Osteocyte (in vitro differentiated cells): Measurements from ENCODE around the gene PET100. TPM values are rescaled to one million over a fixed set of nuclear protein-coding genes. Genes with fewer than 3 reads are reported as not detected.

Experiments
- DNase-seq: peaks from one replicate; pipeline ENCODE4 v3.0.0; 2021; ENCODE audit warnings: mixed read lengths; ENCODE audit not compliant: unreplicated experiment; ENCODE audit errors: extremely low spot score
- H3K27ac Mint-ChIP-seq: one replicate; pipeline ENCODE4 v1.8.0; 2021; ENCODE audit warnings: mild to moderate bottlenecking, mixed read lengths; ENCODE audit not compliant: unreplicated experiment
- H3K27me3 Mint-ChIP-seq: one replicate; pipeline ENCODE4 v1.8.0; 2021; ENCODE audit warnings: mixed read lengths; ENCODE audit not compliant: unreplicated experiment
- H3K36me3 Mint-ChIP-seq: one replicate; pipeline ENCODE4 v1.8.0; 2021; ENCODE audit warnings: mixed read lengths; ENCODE audit not compliant: unreplicated experiment
- H3K4me1 Mint-ChIP-seq: one replicate; pipeline ENCODE4 v1.8.0; 2021; ENCODE audit warnings: mixed read lengths; ENCODE audit not compliant: unreplicated experiment
- H3K4me3 Mint-ChIP-seq: one replicate; pipeline ENCODE4 v1.8.0; 2021; ENCODE audit warnings: mild to moderate bottlenecking, moderate library complexity, mixed read lengths; ENCODE audit not compliant: unreplicated experiment
- H3K9me3 Mint-ChIP-seq: one replicate; pipeline ENCODE4 v1.8.0; 2021; ENCODE audit warnings: mixed read lengths; ENCODE audit not compliant: unreplicated experiment
- CTCF ChIP-seq: fragments of 200-600 bp; sonication (generic); IDR thresholded peaks from 2 replicates; pipeline ENCODE4 v1.5.0; 2021; ENCODE audit warnings: antibody characterized with exemption, mild to moderate bottlenecking, moderate library complexity
- total RNA-seq: library from RNA; stranded (reverse); gene quantifications from 2 replicates; pipeline ENCODE4 v1.2.1, GENCODE V29; 2021

The PET100 gene
- total RNA-seq, 1 donor from 2014 or later: 122 TPM

DNA sequence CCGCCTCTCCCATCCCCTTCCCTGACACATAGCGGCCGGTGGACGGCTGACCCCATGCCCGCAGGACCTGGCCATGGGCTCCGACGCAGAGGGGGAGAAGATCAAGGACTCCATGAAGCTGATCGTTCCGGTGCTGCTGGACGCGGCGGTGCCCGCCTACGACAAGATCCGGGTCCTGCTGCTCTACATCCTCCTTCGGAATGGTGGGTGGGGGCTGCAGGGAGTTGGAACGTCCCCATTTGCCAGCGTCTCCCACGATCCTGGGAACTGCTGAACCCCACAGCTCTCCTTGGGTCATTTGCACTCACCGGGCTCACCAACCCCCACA is 14.9 kb downstream of the PET100 start:
- Mint-ChIP-seq H3K36me3 (no peaks in the 10 kb centered on the region), H3K4me3 (no peak overlapping the region), H3K4me1 (no peaks in the 10 kb centered on the region), H3K9me3 (no peaks in the 10 kb centered on the region), H3K27me3 (no peaks in the 10 kb centered on the region), H3K27ac (no peak overlapping the region)
- TF ChIP-seq CTCF: no peak
- no peak for DNase-seq

DNA sequence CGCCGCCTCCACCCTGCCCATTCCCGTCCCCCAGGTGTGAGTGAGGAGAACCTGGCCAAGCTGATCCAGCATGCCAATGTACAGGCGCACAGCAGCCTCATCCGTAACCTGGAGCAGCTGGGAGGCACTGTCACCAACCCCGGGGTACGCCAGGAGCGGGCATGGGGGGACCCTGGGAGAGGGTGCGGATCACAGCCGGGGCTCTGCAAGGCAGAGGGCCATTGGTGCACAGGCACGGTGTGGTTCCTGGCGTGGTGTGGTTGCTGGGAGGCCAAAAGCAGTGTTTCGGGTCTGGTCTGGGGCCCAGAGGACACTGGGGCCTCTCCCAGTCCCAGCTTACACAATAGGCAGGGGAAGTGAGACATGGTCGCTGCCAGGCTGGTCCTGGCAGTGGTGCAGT is 15.6 kb downstream of the PET100 start:
- no peak for DNase-seq
- Mint-ChIP-seq H3K27me3 (no peaks in the 10 kb centered on the region), H3K4me1 (no peaks in the 10 kb centered on the region), H3K4me3 (no peak overlapping the region), H3K36me3 (no peaks in the 10 kb centered on the region), H3K27ac (no peak overlapping the region), H3K9me3 (no peaks in the 10 kb centered on the region)
- TF ChIP-seq CTCF: no peak

DNA sequence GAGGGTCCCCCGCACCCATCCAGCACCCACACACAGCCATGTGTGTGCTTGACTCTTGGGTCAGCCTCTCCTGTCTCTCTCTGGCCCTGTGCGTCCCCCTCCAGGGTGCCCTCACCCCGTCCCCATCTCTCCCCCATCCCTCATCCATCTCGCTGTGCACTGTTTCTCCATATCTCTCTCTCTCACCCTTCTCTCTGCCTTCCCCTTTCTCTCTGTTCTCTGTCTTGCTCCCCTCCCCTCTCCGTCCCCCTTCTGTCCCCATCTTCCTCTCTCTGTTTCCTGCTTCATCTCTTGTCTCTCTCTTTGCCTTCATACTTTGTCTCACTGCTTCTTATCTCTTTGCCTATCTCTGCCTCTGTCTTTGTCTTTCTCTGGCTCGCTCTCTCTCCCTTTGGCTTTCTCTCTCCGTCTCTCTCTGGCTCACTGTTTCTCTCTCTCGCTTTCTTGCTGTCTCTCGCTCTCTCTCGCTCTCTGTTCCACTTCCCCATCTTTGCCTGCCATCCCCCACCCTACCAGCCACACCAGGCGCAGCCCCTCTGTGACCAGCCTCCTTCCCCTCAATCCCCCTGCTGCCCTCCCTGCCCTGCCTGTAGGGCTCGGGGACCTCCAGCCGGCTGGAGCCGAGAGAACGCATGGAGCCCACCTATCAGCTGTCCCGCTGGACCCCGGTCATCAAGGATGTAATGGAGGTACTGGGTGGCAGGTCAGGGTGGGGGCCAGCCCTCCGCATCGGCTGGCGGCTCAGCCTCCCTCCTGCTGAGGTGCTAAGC is 16.2 kb downstream of the PET100 start:
- no peaks in the 10 kb centered on the region for H3K9me3 Mint-ChIP-seq
- H3K4me3 Mint-ChIP-seq: no peak overlapping the region
- H3K27me3 Mint-ChIP-seq: no peaks in the 10 kb centered on the region
- H3K36me3 Mint-ChIP-seq: no peaks in the 10 kb centered on the region
- no peaks in the 10 kb centered on the region for H3K4me1 Mint-ChIP-seq
- H3K27ac Mint-ChIP-seq: no peak overlapping the region
- no peak for TF ChIP-seq CTCF
- no peak for DNase-seq

DNA sequence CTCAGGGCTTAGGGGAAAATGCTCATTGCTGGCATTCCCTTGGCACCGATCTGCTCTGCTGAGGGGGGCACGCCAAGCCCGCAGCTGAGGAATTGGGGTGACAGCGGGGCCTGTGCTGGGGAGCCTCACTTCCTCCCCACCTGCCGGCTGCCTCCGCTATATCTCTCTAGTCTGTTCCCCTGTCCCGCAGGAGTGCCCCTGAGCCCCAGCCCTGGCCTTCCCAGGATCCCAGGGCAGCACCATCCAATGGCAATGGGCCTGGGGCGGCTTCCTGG is 16.8 kb downstream of the PET100 start:
- DNase-seq: no peak
- no peaks in the 10 kb centered on the region for H3K9me3 Mint-ChIP-seq
- TF ChIP-seq CTCF: no peak
- no peaks in the 10 kb centered on the region for H3K36me3 Mint-ChIP-seq
- H3K4me3 Mint-ChIP-seq: no peak overlapping the region
- peaks cover 2% of the 10 kb centered on the region for H3K27me3 Mint-ChIP-seq
- H3K27ac Mint-ChIP-seq: no peak overlapping the region
- no peaks in the 10 kb centered on the region for H3K4me1 Mint-ChIP-seq

DNA sequence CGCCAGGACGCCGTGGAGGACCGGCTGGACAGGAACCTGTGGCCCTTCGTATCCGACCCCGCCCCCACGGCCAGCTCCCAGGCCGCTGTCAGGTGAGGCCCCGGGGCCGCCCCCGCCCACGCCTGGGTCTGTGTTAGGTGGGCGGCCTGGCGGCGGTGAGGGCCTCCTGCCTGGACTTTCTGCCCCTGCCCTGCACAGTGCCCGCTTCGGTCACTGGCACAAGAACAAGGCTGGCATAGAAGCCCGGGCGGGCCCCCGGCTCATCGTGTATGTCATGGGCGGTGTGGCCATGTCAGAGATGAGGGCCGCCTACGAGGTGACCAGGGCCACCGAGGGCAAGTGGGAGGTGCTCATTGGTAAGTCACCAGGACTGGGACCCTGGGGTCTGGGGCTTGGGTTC is 17.6 kb downstream of the PET100 start:
- DNase-seq: no peak
- no peaks in the 10 kb centered on the region for H3K36me3 Mint-ChIP-seq
- H3K27me3 Mint-ChIP-seq: peaks cover 5% of the 10 kb centered on the region
- H3K4me3 Mint-ChIP-seq: no peak overlapping the region
- no peaks in the 10 kb centered on the region for H3K9me3 Mint-ChIP-seq
- no peak for TF ChIP-seq CTCF
- H3K4me1 Mint-ChIP-seq: peaks cover 3% of the 10 kb centered on the region
- no peak overlapping the region for H3K27ac Mint-ChIP-seq
